IPS-NIHi11 (cell line): Measurements from ENCODE around the gene PRKAR1A.
"Not testable (repeated sequence)": the region's sequence is repeated elsewhere in the genome, so short reads cannot be mapped to it uniquely, and the experiment has no call there.

Source experiments
- DNase-seq: peaks from one replicate; pipeline ENCODE4 v3.0.0; 2012; ENCODE audit warnings: mixed read lengths, low spot score

PRKAR1A gene

DNA sequence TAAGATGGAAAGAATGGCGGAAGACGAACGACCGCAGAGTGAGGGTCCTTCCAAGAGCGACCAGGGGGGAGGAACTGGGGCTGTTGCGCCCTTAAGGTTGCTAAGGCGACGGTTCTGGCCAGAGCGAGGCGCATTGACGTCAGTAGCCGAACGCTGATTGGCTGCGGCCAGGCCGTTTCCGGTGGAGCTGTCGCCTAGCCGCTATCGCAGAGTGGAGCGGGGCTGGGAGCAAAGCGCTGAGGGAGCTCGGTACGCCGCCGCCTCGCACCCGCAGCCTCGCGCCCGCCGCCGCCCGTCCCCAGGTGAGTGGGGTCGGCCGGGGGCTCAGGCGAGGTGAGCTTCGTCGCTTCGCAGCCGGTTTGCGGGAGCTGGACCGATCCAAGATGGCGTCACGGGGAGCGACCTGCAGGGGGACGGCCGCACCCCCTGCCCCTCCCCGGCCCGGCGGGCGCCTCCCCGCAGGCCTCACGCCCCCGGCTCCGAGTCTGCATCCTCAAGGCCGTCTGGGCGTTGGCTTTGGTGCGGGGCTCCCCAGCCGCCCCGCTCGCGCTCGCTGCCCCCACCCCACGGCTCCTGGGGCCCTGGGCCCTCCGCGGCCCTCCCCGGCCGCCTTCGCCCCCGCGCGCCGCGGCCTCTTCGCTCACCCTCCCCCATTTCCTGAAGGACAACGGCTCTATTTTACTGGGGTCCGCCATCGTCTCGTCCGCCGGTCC is at the start of gene PRKAR1A:
TSS of gene PRKAR1A (plus strand) at position 184 of the 713 bp plus-strand sequence. CDS start 2,970 bp downstream, outside the sequence.
- DNase-seq, result peak; percentile 95

DNA sequence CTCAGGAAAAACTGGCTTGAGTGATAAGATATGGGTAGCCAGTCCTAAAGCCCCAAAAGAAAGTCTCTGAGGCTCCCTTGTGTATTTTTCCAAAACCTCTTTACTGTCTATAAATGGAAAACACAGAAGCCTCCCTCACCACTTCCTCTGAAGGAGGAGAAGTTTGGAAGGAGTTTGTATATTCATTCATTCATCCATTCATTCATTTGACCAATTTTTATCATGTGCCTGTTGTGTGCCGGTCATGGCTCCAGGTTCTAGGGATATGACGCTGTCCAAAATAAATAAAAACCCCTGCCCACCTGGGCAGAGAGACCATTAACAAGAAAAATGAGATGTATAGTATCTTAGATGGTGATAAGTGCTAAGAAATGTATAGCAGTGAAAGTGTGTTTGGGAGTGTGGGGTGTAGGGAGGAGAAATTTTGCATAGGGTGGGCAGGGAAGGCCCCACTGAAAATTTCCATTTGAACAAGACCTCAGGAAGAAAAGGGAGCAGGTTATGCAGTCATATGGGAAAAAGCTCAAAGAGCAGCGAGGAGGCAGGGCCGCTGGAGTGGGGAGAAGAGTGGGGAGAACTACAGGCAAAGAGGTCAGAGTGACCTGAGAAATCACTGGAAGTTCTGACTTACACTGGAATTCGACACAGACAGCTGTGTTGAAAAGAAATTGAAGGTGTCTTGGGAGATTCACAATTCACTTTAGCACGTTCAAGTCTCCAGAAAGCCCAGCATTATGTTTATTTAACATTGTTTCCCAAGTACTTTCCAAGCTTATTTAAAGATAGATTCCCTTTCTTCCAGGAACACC is 48.8 kb upstream of the PRKAR1A start:
- DNase-seq, result no peak

DNA sequence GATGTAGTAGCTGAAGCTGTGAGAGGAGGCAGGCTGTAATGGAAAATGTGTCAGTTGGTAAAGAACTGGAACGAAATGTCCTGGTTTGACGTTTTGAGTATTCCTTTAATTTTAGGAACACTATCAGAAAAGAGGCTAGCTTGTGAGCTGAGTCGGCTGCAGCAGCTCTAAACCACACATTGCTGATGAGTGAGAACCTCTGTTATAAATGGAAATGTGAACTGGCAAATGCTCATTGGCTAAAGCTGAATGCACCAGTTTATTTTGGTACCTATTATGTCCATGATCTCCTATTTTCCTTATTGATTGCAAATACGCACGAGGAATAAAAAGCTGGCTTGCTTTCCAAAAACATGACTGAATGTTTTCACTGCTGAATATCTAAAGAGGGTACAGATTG is 43.9 kb upstream of the PRKAR1A start:
- DNase-seq, result no peak

DNA sequence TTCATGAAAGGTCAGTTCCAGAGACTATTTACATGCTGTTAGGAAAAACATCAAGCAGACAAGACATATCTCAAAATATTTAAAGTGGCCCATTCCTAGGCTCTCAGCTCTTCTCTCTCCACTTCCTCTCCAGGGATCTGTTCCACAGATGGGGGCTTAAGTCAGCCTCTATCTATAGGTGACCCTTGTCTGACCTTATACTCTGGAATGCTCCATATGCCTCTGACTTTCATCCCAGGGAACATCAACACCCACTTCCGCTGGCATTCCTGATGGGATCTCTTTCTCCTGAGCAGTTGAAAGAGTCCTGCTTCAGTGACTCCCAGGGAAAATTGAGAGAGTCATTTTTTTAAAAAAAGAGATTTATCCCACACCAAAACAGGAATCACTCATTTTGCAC is 43.4 kb upstream of the PRKAR1A start:
- no peak for DNase-seq

DNA sequence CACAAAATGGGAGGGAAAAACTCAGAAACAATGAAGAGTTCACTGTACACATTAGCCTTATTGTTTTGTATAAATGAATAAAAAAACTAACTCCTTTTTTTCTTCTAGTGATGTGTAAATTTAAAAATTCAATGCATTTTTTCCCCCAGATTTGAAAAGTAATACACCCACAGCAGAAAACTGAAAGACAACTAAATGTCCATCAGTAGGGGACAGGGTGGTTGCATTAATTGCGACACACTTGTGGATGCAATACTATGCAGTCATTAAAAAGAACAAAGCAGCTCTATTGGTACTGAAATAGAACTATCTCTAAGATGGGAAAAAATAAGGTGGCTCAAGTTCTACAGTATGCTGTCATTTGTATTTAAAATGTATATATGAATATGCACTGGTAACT is 41.3 kb upstream of the PRKAR1A start:
- DNase-seq, result no peak

DNA sequence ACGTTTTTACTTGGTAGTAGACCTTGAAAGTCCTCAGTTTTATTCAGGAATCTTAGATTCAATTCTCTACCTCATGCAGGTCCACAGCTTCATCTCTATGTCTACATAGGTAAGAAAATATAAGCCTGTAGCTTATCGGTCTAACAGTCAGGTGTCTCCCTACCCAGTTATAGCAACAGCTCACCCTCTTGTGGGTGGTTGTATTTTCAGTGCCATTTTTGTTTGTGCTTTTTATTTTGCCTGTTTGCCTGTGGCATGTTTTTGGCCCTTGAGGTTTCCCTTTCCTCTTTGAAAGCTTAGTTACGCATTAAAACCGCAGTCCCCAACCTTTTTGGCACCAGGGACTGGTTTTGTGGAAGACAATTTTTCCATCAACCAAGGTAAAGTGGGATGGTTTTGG is 31.3 kb upstream of the PRKAR1A start:
- no peak for DNase-seq

DNA sequence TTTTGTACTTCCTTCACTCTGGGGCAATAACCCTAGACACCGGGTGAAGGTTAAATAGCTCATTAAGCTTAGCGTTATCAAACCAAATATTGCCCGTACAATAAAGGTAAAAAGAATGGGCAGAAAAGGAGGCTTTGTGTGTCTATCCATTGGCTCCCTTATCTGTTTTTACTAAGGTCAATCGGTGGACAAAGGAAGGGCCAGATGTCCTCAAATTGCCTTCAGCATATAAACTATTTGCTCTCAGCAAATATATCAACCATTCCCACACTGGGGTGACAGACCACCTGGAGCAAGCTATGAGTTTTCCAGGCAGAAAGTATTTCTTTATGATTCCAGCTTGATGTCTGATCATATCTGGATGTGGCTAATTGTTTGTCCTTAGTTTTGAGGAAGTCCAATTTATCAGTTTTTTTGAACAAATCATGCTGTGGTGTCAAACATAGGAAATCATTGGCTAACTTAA is 29.6 kb upstream of the PRKAR1A start:
- no peak for DNase-seq

DNA sequence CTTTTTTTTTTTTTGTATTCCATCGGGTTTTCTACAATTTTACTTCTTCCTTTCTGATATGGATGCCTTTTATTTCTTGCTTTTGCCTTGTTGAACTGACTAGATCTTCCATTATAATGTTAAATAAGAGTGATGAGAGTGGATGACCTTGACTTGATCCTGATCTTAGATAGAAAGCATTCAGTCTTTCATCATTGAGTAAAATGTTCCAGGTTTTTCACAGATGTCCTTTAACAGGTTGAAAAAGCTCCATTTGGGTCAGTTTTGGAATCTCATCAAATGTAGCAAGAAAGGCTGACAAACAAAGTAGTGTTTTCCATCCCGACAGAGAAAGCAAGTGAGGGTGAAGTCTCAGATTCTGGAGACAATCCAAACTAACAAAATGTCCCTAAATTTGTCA is 27.8 kb upstream of the PRKAR1A start:
- DNase-seq, result no peak

DNA sequence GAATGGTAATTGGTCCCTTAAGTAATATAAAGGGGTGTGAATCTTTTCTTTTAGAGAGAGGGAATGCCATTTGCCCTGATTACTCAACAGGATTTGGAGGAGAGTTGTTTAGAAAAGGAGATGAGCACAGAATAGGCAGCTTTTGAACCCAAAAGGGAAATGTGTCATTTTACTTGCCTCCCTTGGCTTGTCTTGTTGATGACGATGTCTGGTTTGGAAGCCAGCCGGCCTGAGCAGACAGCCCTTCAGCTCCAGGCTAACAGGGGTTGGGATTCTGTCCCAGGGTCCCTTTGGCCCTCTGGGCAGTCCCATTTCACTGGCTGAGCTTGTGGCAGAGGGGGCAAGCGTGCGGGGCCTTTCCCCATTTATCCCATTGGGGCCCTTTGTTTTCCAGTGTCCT is 22.3 kb upstream of the PRKAR1A start:
- no peak for DNase-seq

DNA sequence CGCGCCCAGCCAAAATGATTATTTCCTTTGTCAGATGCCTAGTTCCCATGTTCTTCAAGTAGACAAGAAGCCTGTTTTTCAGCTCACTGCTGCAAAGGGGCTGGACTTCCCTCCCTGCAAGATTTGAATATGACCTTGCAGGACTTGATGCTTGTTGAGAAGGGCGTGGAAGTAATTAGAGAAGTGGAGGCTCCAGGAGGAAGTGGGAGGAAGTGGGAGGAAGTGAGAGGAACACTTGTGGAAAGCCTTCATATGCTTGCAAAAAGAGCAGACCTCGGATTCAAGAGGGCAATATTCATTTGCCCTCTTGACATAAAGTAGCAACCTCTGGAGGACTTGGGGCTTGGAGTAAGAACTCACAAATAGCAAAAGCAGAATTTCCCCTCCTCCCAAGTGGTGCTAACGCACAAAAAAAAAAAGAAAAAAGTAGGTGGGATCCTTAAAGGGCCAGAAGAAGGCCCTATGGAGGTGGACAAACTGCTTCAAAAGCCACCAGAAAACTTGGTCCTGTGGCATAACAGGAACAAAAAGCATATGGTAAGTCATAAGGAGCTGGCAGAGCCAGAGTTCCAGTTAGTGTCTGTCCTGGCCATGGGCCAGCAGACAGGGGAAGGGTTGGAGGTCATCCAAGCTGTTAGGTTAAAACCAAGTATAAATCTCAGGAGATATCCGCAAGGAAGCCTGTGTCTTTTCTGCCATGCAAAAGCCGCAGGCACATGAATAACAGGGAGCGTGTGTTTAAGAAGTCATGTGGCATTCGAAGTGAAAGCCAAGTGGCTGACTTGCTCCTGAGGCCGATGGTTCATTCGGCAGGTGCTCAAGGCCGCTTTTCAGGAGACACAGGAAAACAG is 20.6 kb upstream of the PRKAR1A start:
- no peak for DNase-seq

DNA sequence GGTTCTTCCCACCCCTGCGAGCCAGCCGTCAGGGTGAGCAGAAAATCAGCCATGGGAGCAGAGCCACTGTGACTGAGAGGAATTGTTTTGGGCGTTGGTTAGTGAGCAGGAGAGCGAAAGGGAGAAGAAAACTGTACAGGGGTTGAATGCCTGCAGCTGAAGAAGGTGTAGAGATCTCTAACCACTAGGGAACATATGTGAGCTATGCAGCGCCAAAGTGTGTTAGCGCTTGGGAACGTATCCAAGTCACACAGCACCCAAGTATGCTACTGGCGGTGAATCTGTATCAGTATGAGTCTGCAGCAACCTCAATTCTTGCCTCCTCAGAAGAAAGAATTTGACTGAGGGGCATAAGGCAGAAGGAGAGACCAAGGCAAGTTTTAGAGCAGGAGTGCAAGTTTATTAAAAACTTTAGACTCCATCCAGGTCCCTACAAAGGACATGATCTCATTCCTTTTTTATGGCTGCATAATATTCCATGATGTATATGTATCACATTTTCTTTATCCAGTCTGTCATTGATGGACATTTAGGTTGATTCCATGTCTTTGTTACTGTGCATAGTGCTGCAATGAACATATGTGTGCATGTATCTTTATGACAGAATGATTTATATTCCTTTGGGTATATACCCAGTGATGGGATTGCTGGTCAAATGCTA is 19.7 kb upstream of the PRKAR1A start:
- not testable (repeated sequence) for DNase-seq

DNA sequence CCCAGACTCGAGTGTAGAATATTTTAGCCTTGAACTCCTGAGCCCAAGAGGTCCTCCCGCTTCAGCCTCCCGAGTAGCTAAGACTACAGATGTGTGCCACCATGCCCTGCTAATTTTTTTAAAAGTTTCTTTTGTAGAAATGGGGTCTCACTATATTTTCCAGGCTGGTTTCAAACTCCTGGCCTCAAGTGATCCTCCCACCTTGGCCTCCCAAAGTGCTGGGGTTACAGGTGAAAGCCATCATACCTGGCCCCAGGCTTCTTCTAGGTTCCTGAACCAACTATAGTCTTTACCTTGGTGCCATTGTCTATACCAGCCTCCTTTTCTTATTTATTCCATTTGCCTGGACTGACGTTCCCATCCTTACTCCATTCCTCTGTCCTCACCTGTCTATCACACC is 17.1 kb upstream of the PRKAR1A start:
- no peak for DNase-seq

DNA sequence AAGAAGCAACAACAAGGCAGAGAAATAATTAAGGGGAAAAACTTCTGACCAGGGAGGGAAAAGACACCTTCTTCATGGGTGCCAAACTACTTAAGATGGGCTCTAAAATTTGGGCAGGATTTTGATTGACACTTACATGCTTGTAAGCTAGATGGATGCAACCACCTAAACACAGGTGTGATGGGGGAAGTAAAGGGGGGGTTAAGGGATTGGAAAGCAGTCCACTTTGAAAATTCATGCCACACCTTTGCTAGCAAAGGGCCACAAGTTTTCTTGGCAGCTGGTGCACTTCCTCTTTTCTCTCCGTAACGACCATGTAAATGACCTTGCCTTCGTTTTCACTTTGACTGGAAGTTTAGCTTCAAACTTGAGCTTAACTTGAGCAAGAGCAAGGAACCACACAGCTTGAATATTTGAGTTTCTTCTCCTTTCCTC is 14.3 kb upstream of the PRKAR1A start:
- DNase-seq, result no peak

DNA sequence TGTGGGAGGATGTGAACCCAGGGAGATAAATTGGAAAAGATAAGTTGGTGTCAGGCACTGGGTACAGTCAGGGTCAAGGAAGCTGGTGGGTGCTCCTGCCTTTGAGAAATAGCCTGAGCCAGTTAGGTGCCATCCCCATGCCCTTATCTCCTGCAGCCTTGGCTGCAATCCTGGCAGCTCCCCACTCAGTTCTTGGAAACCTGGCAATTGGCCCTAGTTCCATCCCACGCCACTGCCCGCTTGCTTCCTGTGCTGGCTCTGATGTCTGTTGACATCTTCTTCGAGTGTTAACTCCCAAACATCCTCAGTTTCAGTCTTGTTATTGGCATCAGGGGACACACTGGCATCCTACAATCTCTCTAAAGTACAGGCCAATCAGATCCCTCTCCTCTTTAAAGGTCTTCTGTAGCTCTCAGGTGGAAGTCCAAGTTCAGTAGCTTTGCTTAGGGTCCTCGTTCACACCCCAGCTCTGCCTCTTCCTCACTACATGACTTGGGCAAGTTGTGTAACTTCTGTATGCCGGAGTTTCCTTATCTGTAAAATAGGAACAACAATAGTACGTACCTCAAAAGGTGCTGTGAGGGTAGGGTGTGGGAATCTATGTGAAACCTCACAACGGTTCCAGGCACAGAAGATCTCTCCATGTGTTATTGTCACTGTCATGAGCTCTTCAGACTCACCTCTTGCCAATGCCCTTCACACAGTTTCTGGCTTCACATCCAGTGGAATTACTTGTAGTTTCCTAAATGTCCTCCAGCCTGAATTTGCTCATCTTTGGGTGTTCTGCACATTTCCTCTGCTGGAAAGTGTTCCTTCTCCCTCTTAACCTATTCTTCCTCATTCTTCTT is 13.5 kb upstream of the PRKAR1A start:
- DNase-seq, result no peak

DNA sequence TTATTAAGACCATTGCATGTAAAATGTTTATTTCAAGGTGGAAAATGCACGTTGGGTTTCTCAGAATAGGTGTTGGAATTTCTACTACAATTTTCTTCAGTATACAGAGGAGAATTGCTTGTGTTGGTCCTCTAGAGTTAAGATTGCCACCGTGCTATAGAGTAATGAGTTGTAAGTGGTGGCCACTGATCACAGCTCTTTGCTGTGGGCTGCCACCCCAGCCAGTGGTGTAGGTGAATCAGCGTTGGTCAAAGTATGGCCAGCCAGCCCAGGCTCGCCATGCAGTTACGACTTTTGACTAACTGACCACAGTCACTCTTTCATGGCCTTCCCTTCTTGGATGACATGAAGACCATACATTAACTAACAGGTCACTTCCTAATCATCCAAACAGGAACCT is 12.6 kb upstream of the PRKAR1A start:
- no peak for DNase-seq

DNA sequence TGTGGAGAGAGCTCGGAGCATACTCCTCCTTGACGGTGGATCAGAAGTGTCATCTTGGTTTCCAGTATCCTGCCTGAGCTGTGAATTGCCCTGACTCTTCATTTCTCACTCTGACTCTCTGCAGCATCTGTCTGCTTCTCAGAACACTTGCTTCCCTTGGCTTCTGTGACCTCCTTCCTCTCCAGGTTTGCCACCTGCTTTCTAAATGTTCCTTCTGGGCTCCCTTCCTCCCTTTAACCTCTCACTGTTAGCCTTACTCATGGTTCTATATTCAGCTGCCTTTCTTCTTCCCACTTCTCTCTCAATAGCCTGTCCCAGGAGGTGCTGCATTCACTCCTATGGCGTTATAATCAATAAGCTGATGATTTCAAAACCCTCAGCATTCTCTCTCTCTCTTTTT is 11.2 kb upstream of the PRKAR1A start:
- DNase-seq, result no peak

DNA sequence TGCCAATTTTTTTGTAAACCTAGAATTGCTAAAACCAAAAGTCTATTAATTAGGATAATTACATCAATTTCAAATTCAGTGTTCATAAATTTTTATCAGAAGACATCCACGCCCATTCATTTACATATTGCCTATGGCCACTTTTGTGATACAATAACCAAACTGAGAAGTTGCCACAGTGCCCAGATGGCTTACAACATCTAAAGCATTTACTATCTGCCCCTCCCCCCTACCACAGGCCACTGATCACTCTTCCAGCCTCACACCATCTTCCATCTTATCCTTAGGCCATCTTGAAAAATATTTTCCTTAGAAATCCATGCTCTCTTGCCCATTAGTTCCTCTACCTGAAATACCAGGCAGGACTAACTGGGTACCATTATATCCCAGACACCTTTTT is 6.3 kb upstream of the PRKAR1A start:
- no peak for DNase-seq

DNA sequence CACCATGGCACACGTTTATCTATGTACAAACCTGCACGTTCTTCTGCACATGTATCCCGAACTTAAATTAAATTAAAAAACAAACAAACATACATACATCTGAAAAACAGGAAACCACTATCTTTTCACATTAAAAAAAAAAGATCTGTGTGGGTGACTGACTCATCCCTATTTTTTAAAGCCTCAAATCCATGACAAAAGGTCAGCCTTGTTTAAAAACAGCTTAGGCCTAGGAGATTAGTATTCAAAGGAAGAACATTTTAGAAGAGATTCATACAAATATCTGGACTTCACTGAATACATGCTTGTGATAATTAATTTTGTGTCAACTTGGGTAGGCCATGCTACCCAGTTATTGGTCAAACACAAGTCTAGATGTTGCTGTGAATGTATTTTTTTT is 4.7 kb upstream of the PRKAR1A start:
- DNase-seq, result no peak

DNA sequence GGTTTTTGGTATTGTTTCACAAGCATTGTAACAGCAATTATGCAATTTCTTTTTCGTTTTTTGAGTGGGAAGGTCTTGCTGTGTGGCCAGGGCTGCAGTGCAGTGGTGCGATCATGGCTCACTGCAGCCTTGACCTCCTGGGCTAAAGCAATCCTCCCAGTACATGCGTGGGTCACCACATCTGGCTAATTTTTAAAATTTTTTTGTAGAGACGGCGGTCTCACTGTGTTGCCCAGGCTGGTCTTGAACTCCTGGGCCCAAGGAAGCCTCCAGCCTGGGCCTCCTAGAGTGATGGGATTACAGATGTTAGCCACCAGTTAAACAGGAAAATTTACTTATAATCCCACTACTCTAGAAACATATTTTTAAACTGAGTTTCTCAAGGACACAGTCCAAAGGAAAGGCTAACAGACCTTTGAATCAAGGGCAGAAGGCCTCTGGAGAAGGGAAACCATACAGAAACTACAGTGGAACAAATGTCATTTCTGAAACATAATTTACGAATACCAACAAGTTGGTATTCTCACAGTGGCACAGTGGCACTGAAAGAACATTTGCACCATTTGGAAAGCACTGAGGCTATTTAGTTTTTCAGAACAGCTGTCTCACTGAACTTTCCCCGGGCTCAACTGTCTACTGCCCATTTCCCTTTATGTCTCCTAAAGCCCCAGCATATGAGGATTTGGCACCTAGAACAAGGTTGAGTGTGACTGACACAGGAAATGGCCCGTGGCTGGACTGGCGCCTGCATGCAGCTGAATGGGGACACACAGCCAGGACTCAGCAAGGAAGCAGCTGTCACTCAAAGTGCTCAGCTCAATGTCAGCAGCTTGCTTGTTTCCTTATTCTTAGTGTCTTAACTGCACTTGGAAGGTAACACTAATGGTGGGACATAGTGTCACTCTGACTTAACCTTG is 2.8 kb upstream of the PRKAR1A start:
- no peak for DNase-seq

DNA sequence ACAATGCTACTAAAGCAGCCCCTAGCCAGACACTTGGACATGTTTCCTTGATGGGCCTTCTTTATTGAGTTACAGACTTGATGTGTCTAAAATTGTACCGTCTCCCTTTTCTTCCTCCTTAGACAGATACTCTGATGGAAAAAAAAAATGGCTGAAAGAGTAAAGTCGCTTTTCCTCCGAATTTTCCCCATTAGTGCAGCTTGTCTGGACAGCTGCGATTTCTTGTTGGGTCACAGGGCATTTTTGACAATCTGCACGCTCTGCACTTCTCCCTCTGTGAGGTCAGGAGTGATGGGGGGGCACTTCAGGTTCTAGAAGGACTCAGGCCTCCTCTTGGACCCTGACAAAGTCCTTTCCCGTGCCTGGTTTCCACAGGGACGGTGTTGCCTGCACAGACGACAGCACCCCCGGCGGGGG is 968 bp upstream of the PRKAR1A start:
- DNase-seq, result no peak
